Vagina (tissue), 2 donors: Measurements from ENCODE around the gene GDPD4. TPM values are rescaled to one million over a fixed set of nuclear protein-coding genes. Genes with fewer than 3 reads are reported as not detected.
A peak's percentile ranks its signal among the peaks of the same experiment; 100 is the strongest.

ENCODE experiments used
- DNase-seq, 2 donors: peaks; one replicate each; pipeline ENCODE4 v3.0.0-alpha.2; 2017; ENCODE audit errors: extremely low spot score in 2 of 2
- H3K27ac ChIP-seq: fragments of 200-600 bp; sonication (generic); one replicate; pipeline ENCODE4 v1.5.1; 2019
- H3K27me3 ChIP-seq: fragments of 200-600 bp; sonication (generic); one replicate; pipeline ENCODE4 v1.5.1; 2019
- H3K36me3 ChIP-seq, 2 donors: fragments of 200-600 bp; sonication (generic); one replicate each; pipeline ENCODE4 v1.5.1; 2017 to 2019
- H3K4me1 ChIP-seq: fragments of 200-600 bp; sonication (generic); one replicate; pipeline ENCODE4 v1.5.1; 2019
- H3K4me3 ChIP-seq, 2 donors: fragments of 200-600 bp; sonication (generic); 1 replicate in 1 of 2; 2 replicates in 1 of 2; pipeline ENCODE4 v1.5.1; 2016 to 2019
- H3K9me3 ChIP-seq: fragments of 200-600 bp; sonication (generic); one replicate; pipeline ENCODE4 v1.5.1; 2019
- POLR2A ChIP-seq, 2 donors: fragments of 450-650 bp; IDR thresholded peaks; one replicate each; pipeline ENCODE4 v1.6.1; 2017; ENCODE audit warnings: antibody characterized with exemption in 2 of 2, mild to moderate bottlenecking in 2 of 2, moderate library complexity in 2 of 2
- POLR2AphosphoS5 ChIP-seq, 2 donors: sonication (generic); formaldehyde crosslinking; IDR thresholded peaks; one replicate each; pipeline ENCODE4 v1.9.0; 2017; ENCODE audit warnings: antibody characterized with exemption in 2 of 2, mild to moderate bottlenecking in 2 of 2, low read depth in 1 of 2; ENCODE audit not compliant: insufficient read depth in 1 of 2
- intact Hi-C: fragments of 100-400 bp; cut with DNase I; formaldehyde crosslinking; loops from one replicate; pipeline ENCODE4 v1.15.1; 2023
- total RNA-seq: library from RNA; depleted of rRNA; stranded (reverse); fragments of >200 nt; gene quantifications from one replicate; pipeline ENCODE4 v1.2.3, GENCODE V29; 2016
- TF ChIP-seq, protein P1 (sequence below), 3 experiments: fragments of 450-650 bp in 2 of 3; fragments of 200-600 bp in 1 of 3; sonication (generic) in 1 of 3; IDR thresholded peaks; one replicate each; pipeline ENCODE4 v1.5.1; 2017 to 2019; ENCODE audit warnings: antibody characterized with exemption in 3 of 3, mild to moderate bottlenecking in 2 of 3, moderate library complexity in 2 of 3

GDPD4 gene
- total RNA-seq, 1 donor from 2014 or later = not detected

DNA sequence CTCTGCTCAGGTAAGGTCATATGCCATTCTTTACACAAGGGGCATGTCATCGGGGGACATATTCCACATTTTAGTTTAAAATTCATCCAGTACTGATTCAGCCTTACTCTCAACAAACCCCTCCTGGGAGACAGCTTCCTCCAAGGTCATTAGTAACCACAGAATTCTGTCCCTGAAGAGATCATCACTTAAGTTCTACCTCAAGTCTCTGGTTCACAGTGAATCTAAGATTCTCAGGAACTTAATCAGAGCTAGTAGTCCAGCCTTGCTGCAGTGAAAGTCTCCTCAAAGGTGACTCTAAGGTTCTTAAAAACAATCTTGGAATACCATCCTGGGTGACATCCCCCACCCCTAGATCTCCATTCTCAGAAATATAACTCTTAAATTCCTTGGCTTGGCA lies 18.9 kb upstream of the GDPD4 start:
- Histone ChIP-seq H3K4me1 (no peaks in the 10 kb centered on the region), H3K4me3 (no peak overlapping the region), H3K27me3 (no peaks in the 10 kb centered on the region), H3K9me3 (no peaks in the 10 kb centered on the region), H3K27ac (no peak overlapping the region), H3K36me3 (no peaks in the 10 kb centered on the region)
- intact Hi-C loops = no loop called here
- DNase-seq = no peak
- TF ChIP-seq, protein P1, sequence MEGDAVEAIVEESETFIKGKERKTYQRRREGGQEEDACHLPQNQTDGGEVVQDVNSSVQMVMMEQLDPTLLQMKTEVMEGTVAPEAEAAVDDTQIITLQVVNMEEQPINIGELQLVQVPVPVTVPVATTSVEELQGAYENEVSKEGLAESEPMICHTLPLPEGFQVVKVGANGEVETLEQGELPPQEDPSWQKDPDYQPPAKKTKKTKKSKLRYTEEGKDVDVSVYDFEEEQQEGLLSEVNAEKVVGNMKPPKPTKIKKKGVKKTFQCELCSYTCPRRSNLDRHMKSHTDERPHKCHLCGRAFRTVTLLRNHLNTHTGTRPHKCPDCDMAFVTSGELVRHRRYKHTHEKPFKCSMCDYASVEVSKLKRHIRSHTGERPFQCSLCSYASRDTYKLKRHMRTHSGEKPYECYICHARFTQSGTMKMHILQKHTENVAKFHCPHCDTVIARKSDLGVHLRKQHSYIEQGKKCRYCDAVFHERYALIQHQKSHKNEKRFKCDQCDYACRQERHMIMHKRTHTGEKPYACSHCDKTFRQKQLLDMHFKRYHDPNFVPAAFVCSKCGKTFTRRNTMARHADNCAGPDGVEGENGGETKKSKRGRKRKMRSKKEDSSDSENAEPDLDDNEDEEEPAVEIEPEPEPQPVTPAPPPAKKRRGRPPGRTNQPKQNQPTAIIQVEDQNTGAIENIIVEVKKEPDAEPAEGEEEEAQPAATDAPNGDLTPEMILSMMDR (IDR thresholded peaks at IDR 0.05) = no peak
- TF ChIP-seq POLR2A (IDR thresholded peaks at IDR 0.05) (no peak), POLR2AphosphoS5 (IDR thresholded peaks at IDR 0.05; ENCODE audit: insufficient read depth in 1 of 2, low read depth in 1 of 2) (no peak)

DNA sequence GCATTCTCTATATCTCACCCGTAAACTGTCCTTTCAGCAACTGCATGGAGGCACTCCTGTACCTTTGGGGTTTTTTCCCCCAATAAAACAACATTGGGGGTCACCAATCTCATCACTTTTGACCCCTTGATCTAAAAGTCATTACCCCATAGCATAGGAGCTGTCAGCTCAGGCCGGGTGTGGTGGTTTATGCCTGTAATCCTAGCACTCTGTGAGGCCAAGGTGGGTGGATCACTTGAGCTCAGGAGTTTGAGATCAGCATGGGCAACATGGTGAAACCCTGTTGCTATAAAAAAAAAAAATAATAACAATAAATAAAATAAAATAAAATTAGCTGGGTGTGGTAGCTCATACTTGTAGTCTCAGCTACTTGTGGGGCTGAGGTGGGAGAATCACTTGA lies 17.1 kb upstream of the GDPD4 start:
- DNase-seq = no peak
- no peaks in the 10 kb centered on the region for H3K36me3 ChIP-seq
- TF ChIP-seq, protein P1 (IDR thresholded peaks at IDR 0.05) = no peak
- no peak for TF ChIP-seq POLR2AphosphoS5 (IDR thresholded peaks at IDR 0.05; ENCODE audit: insufficient read depth in 1 of 2, low read depth in 1 of 2)
- no peak for TF ChIP-seq POLR2A (IDR thresholded peaks at IDR 0.05)
- H3K4me3 ChIP-seq = no peak overlapping the region
- no peak overlapping the region for H3K27ac ChIP-seq
- no peaks in the 10 kb centered on the region for H3K9me3 ChIP-seq
- intact Hi-C loops = no loop called here
- no peaks in the 10 kb centered on the region for H3K27me3 ChIP-seq
- no peaks in the 10 kb centered on the region for H3K4me1 ChIP-seq

DNA sequence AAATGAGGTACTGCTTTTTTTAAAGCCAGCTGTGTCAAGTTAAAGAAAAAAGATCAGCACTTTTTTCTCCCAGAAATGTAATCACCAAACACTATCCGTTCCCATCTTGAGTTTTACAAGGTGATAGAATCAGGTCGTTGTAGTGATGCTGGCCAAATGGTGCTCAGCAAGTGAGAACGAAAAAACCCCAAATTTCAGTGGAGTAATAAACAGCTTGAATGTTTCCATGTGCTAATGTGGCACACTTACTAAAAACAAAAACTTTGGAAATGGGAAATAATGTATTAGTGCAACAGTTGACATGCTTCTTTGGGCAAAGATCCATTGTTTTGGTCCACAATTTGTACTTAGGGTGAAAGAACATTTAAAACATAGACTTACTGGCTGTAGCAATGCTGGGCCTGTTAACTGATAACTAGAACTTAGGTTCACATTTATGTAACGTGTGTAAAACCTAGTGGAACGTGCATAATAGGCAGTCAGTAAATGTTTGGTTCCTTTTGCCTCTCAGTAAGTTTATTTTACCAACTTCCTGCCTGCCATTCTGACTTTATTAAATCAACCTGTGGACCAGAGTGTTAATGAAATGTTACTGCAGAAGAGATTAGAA lies 15.4 kb upstream of the GDPD4 start:
- Histone ChIP-seq H3K27ac (no peak overlapping the region), H3K36me3 (no peaks in the 10 kb centered on the region), H3K27me3 (no peaks in the 10 kb centered on the region), H3K4me1 (no peaks in the 10 kb centered on the region), H3K4me3 (no peak overlapping the region), H3K9me3 (no peaks in the 10 kb centered on the region)
- no peak for TF ChIP-seq POLR2A (IDR thresholded peaks at IDR 0.05)
- TF ChIP-seq POLR2AphosphoS5 (IDR thresholded peaks at IDR 0.05; ENCODE audit: insufficient read depth in 1 of 2, low read depth in 1 of 2) = peak in 1 of 2 donors; percentile 21
- DNase-seq = no peak
- intact Hi-C loops = no loop called here

DNA sequence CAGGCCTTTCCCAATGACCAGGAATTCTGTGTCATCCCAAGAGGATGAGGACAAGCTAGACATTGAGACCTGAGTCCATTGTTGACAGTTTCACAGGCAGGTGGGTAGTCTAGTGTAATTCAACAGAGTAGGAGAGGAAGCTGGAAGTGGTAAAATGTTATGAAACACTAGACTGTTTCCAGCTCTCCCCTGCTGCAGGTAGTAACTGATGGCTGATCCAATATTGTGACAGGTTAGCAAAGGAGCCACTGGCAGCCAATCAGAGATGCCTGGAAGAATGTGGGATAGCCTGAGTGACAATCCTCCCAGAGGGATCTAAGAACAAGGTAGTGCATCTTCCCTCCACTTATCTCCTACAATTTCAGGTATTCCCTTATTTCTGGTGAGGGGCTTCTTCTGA lies 10.6 kb upstream of the GDPD4 start:
- H3K4me3 ChIP-seq = no peak overlapping the region
- H3K27ac ChIP-seq = no peak overlapping the region
- no peaks in the 10 kb centered on the region for H3K27me3 ChIP-seq
- DNase-seq = no peak
- H3K9me3 ChIP-seq = no peaks in the 10 kb centered on the region
- TF ChIP-seq POLR2AphosphoS5 (IDR thresholded peaks at IDR 0.05; ENCODE audit: insufficient read depth in 1 of 2, low read depth in 1 of 2) = no peak
- TF ChIP-seq, protein P1 (IDR thresholded peaks at IDR 0.05) = no peak
- no peak for TF ChIP-seq POLR2A (IDR thresholded peaks at IDR 0.05)
- H3K36me3 ChIP-seq = no peaks in the 10 kb centered on the region
- H3K4me1 ChIP-seq = no peaks in the 10 kb centered on the region
- intact Hi-C loops = no loop called here

DNA sequence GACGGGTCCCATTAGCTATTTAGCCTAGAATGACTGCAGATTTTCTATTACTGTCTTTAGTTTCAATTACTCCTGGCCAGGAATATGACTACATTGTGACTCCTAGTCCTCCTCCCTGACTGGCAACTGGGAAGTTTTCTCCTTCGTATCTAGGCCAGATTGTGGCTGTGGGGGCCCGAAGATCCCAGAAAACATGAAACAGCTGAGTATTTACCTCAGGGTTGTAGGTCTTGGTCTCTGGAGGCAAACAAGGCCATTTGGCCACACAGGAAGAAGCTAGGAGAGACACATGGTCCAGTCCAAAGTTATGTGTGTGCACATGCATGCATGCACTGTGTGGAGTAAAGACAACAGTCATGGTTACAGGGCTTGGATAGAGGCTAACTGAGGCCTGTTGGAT lies 10.2 kb upstream of the GDPD4 start:
- no peak for TF ChIP-seq POLR2A (IDR thresholded peaks at IDR 0.05)
- TF ChIP-seq, protein P1 (IDR thresholded peaks at IDR 0.05) = no peak
- TF ChIP-seq POLR2AphosphoS5 (IDR thresholded peaks at IDR 0.05; ENCODE audit: insufficient read depth in 1 of 2, low read depth in 1 of 2) = no peak
- H3K27ac ChIP-seq = no peak overlapping the region
- intact Hi-C loops = no loop called here
- no peaks in the 10 kb centered on the region for H3K4me1 ChIP-seq
- H3K36me3 ChIP-seq = no peaks in the 10 kb centered on the region
- DNase-seq = no peak
- H3K27me3 ChIP-seq = no peaks in the 10 kb centered on the region
- H3K4me3 ChIP-seq = no peak overlapping the region
- no peaks in the 10 kb centered on the region for H3K9me3 ChIP-seq
